DMS53 (cell line): ENCODE results near the gene MYL11.
A peak's percentile ranks its signal among the peaks of the same experiment; 100 is the strongest.

Source experiments
- DNase-seq: peaks from one replicate; lab custom pipeline; 2025; lab: John Stamatoyannopoulos, UW

Gene MYL11

GRCh38 chr16:30371248-30371816 lies 3.3 kb upstream of the MYL11 start:
- DNase-seq: no peak

GRCh38 chr16:30372038-30372712 lies 2.4 kb upstream of the MYL11 start:
- DNase-seq: no peak

- no peak for DNase-seq
These were observed 1.9 kb upstream of the MYL11 start for GRCh38 chr16:30372725-30373124.

- DNase-seq: no peak
These were observed 1.3 kb downstream of the MYL11 start for GRCh38 chr16:30375864-30376263.

GRCh38 chr16:30376461-30376902 lies 1.9 kb downstream of the MYL11 start:
- DNase-seq: no peak

- no peak for DNase-seq
These were observed 2.6 kb downstream of the MYL11 start for GRCh38 chr16:30377050-30377811.

GRCh38 chr16:30377812-30378235 lies 3.2 kb downstream of the MYL11 start:
- peak; percentile 94 for DNase-seq

GRCh38 chr16:30378236-30379157 lies 3.9 kb downstream of the MYL11 start:
- DNase-seq: peak; percentile 99

GRCh38 chr16:30379158-30379783 lies 4.7 kb downstream of the MYL11 start:
- peak; percentile 34 for DNase-seq

- DNase-seq: no peak
These were observed 5.6 kb downstream of the MYL11 start for GRCh38 chr16:30380072-30380802.

GRCh38 chr16:30380803-30381208 lies 6.2 kb downstream of the MYL11 start:
- no peak for DNase-seq

GRCh38 chr16:30381291-30382041 lies 6.9 kb downstream of the MYL11 start:
- peak; percentile 36 for DNase-seq

- DNase-seq: peak; percentile 42
These were observed 7.7 kb downstream of the MYL11 start, which contains the start of gene SEPTIN1 for GRCh38 chr16:30382111-30382881. TSS of gene SEPTIN1 (minus strand) at chr16:30382561. CDS start at chr16:30382542, 19 bp downstream.

- DNase-seq: no peak
These were observed 8.9 kb downstream of the MYL11 start for GRCh38 chr16:30383521-30383920.

GRCh38 chr16:30394592-30395154 lies 20.1 kb downstream of the MYL11 start:
- DNase-seq: peak; percentile 55

GRCh38 chr16:30395155-30395991 lies 20.8 kb downstream of the MYL11 start, which contains the start of gene ZNF48:
TSS of gene ZNF48 (plus strand) at chr16:30395420. CDS start at chr16:30395795, 375 bp downstream.
- DNase-seq: peak; percentile 95

- no peak for DNase-seq
These were observed 21.5 kb downstream of the MYL11 start for GRCh38 chr16:30395992-30396585.
